Measurements from ENCODE around the gene DDX41.

Gene DDX41

DNA sequence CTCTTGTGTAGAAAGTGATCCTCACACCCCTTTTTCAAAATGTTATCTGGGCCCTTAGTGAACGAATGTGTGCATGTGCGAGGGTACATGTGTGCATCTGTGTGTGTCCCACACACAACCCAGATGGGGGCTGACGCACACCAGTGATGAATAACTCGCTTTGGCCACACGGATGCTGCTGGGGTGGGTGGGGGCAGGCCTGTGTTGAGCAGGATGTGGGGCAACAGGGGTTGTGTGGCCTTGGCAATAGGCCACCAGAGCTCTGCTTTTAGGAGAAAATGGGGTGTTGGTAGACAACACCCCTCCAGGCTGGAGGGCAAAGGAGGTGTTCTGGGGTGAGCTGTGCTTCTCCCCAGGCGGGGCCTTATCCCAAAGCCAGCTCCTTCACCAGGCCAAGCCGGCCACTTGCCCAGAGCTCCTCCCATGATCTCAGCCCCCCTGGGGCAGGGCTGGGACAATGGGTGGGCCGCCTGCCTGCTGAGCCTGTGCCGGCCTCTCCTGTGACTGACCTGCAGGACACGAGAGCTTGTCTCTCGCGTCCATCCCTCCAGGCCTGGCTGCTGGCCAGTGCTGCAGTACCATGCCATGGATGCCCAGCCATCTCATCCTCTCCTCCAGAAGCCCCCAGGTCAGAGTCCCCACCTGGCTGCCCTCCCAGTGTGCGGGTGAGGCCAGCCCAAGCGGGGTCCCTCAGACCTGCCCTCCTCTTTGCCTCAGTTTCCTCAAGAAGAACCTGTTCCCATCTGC, 45.0 kb downstream of the DDX41 start:
- TF ChIP-seq CTCF (IDR thresholded peaks at IDR 0.05): no peak
- Histone ChIP-seq H3K27ac (peak overlapping the region; percentile 91 to 100), H3K36me3 (peaks cover 8 to 22% (median 12%) of the 10 kb centered on the region in 3 donors), H3K4me3 (peak overlapping the region; percentile 85 to 94), H3K9me3 (no peaks in the 10 kb centered on the region), H3K27me3 (no peaks in the 10 kb centered on the region), H3K4me1 (peaks cover 0 to 72% (median 63%) of the 10 kb centered on the region in 4 donors)
- peak; percentile 82 to 87 for DNase-seq
- intact Hi-C loops (cut with DNase I; ENCODE audit: low total_unique reads): no loop called here

GRCh38 chr5:177470759-177471536, 45.8 kb downstream of the DDX41 start:
- Histone ChIP-seq H3K4me3 (no peak overlapping the region), H3K4me1 (peaks cover 0 to 64% (median 55%) of the 10 kb centered on the region in 4 donors)

DNA sequence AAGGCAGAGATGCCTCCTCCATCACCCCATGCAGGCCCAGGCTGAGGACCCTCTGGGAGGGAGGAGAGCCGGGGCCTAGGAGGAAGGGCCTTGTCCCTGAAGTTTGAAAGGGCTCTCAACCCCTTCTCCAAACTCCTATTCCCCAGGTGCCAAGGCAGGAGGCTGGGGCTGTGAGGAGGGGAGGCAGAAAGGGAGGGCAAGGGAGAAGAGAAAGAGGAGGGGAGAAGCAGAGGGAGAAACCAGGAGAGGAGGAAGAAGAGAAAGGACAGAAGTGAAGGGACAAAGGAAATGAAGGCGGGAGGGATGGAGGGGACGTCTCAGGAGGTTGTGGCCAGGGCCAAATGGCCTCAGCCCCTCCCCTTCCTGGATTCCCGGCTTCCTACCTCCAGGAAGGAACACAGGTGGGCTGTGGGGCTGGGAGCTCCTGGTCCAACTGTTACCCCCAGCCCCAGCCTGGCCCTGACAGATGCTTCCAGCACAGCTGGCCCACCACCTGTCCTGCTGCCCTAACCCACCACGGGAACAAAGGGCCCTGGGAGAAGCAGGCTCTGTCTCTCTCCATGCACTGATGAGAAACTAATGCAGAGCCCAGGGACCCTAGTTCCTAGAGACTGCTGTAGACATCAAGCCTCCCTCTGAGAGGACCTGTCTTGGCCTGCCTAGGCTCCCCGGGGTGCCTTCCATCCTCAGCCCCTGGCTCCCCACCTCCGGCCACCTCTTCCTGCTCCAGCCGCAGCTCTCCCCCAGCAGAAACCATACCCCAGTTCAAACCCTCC, 46.8 kb downstream of the DDX41 start:
- intact Hi-C loops (cut with DNase I; ENCODE audit: low total_unique reads): no loop called here
- TF ChIP-seq CTCF (IDR thresholded peaks at IDR 0.05): no peak
- Histone ChIP-seq H3K4me3 (no peak overlapping the region), H3K36me3 (peaks cover 23 to 39% (median 30%) of the 10 kb centered on the region in 3 donors), H3K27me3 (no peaks in the 10 kb centered on the region), H3K27ac (peak overlapping the region; percentile 20 to 44), H3K9me3 (no peaks in the 10 kb centered on the region), H3K4me1 (peaks cover 0 to 54% (median 45%) of the 10 kb centered on the region in 4 donors)
- no peak for DNase-seq

More at GRCh38 chr5:177470759-177471536, 45.8 kb downstream of the DDX41 start:
- intact Hi-C loops (cut with DNase I; ENCODE audit: low total_unique reads): no loop called here
- H3K27ac ChIP-seq: peak overlapping the region; percentile 91 to 100
- peaks cover 17 to 31% (median 20%) of the 10 kb centered on the region in 3 donors for H3K36me3 ChIP-seq
- TF ChIP-seq CTCF (IDR thresholded peaks at IDR 0.05): no peak
- DNase-seq: no peak
- H3K9me3 ChIP-seq: no peaks in the 10 kb centered on the region
- no peaks in the 10 kb centered on the region for H3K27me3 ChIP-seq

GRCh38 chr5:177468685-177469628, 47.8 kb downstream of the DDX41 start:
- Histone ChIP-seq H3K27me3 (no peaks in the 10 kb centered on the region), H3K4me1 (peaks cover 0 to 45% (median 36%) of the 10 kb centered on the region in 4 donors), H3K27ac (peak overlapping the region in 1 of 2 donors; percentile 44), H3K9me3 (no peaks in the 10 kb centered on the region), H3K36me3 (peaks cover 27 to 40% (median 32%) of the 10 kb centered on the region in 3 donors), H3K4me3 (no peak overlapping the region)
- intact Hi-C loops (cut with DNase I; ENCODE audit: low total_unique reads): no loop called here
- DNase-seq: no peak
- no peak for TF ChIP-seq CTCF (IDR thresholded peaks at IDR 0.05)

Data from tibial artery (tissue), 4 donors.